GM12878 (cell line): Measurements from ENCODE around the gene MCCD1. TPM values are rescaled to one million over a fixed set of nuclear protein-coding genes. Genes with fewer than 3 reads are reported as not detected.

Experiments
- ATAC-seq: fragments of 200-7000 bp; cut with Tn5 transposase; 3 replicates; pipeline ENCODE4 v1.9.1; 2020; ENCODE audit warnings: mild to moderate bottlenecking, moderate library complexity
- BruUV-seq: library from RNA; stranded (reverse); fragments of 400-500 nt; replicated peaks from 2 replicates; lab custom pipeline; 2021; lab: Mats Ljungman, UMichigan
- CTCF ChIA-PET: fragments of 300-600 bp; sonication (Branson Sonifier 250); formaldehyde crosslinking; extraction: SDS; loops from one replicate; lab custom pipeline; 2021; ENCODE audit warnings: inconsistent platforms; lab: Yijun Ruan, JAX
- POLR2A ChIA-PET: fragments of 350-600 bp; formaldehyde crosslinking; extraction: SDS; loops from one replicate; lab custom pipeline; 2021; ENCODE audit warnings: inconsistent platforms; lab: Charles Lee
- RAD21 ChIA-PET: fragments of 300-600 bp; sonication (Branson Sonifier 250); formaldehyde crosslinking; loops from one replicate; lab custom pipeline; 2023; ENCODE audit warnings: antibody characterized with exemption; ENCODE audit not compliant: unreplicated experiment; lab: Charles Lee
- SMC1A ChIA-PET: fragments of 300-600 bp; sonication (Branson Sonifier 250); formaldehyde crosslinking; loops from one replicate; lab custom pipeline; 2023; ENCODE audit not compliant: unreplicated experiment, uncharacterized antibody; lab: Charles Lee
- DNase-seq: peaks from one replicate; pipeline ENCODE4 v3.0.0-alpha.2; 2011; ENCODE audit warnings: low read depth, low spot score
- FAIRE-seq: peaks from 3 replicates; lab custom pipeline; 2011; peaks lifted over from hg19 to GRCh38; lab: Jason Lieb, UNC
- H2AFZ ChIP-seq: 2 replicates; pipeline ENCODE4 v1.6.0; 2011; ENCODE audit warnings: low read depth, low read length, control low read depth; ENCODE audit not compliant: control insufficient read depth
- H3K27ac ChIP-seq: 2 replicates; pipeline ENCODE4 v1.5.1; 2011; ENCODE audit warnings: control low read depth; ENCODE audit not compliant: control insufficient read depth, insufficient read depth
- H3K27me3 ChIP-seq, 2 experiments: replicated peaks in 1 of 2; 2 replicates each; pipeline versions ENCODE4 v1.6.0 to v1.6.1; 2011; ENCODE audit warnings: low read length in 1 of 2; ENCODE audit not compliant: control insufficient read depth in 2 of 2, insufficient read depth in 2 of 2
- H3K36me3 ChIP-seq, 2 experiments: 2 replicates each; pipeline ENCODE4 v1.5.1; 2011; ENCODE audit warnings: low read length in 1 of 2; ENCODE audit not compliant: control insufficient read depth in 2 of 2, insufficient read depth in 2 of 2
- H3K4me1 ChIP-seq: 2 replicates; pipeline ENCODE4 v1.6.1; 2011; ENCODE audit warnings: mild to moderate bottlenecking, low read length, moderate library complexity, mixed read lengths; ENCODE audit not compliant: control insufficient read depth, insufficient read depth
- H3K4me2 ChIP-seq: 2 replicates; pipeline ENCODE4 v1.6.0; 2011; ENCODE audit warnings: control low read depth; ENCODE audit not compliant: control insufficient read depth, insufficient read depth
- H3K4me3 ChIP-seq: fragments of 200-600 bp; sonication (generic); 2 replicates; pipeline ENCODE4 v1.5.1; 2016
- H3K79me2 ChIP-seq: 2 replicates; pipeline ENCODE4 v1.6.0; 2011; ENCODE audit warnings: low read length; ENCODE audit not compliant: control insufficient read depth, insufficient read depth
- H3K9ac ChIP-seq: 2 replicates; pipeline ENCODE4 v1.8.0; 2011; ENCODE audit warnings: low read length, control low read depth, mixed read lengths; ENCODE audit not compliant: control insufficient read depth, insufficient read depth
- H3K9me3 ChIP-seq: replicated peaks from 3 replicates; pipeline ENCODE4 v1.5.1; 2011; ENCODE audit warnings: mild to moderate bottlenecking, low read length; ENCODE audit not compliant: control insufficient read depth, insufficient read depth
- H4K20me1 ChIP-seq: 2 replicates; pipeline ENCODE4 v1.6.0; 2011; ENCODE audit not compliant: control insufficient read depth, insufficient read depth
- ASH2L ChIP-seq: fragments of 300-600, 200-600 bp; sonication (generic); IDR thresholded peaks from 2 replicates; pipeline ENCODE4 v1.6.1; 2017; ENCODE audit warnings: low read depth, mild to moderate bottlenecking, borderline replicate concordance
- CBX5 ChIP-seq: sonication (generic); IDR thresholded peaks from 2 replicates; pipeline ENCODE4 v1.6.1; 2016; ENCODE audit warnings: low read depth, moderate library complexity, mild to moderate bottlenecking, inconsistent platforms
- GABPA ChIP-seq: IDR thresholded peaks from 2 replicates; pipeline ENCODE4 v1.6.1; 2014; ENCODE audit warnings: antibody characterized with exemption, low read depth, mild to moderate bottlenecking, inconsistent platforms
- HCFC1 ChIP-seq: fragments of 150-350 bp; IDR thresholded peaks from 2 replicates; pipeline ENCODE4 v1.6.1; 2014; ENCODE audit warnings: low read length
- IKZF1 ChIP-seq: fragments of 450-650 bp; conservative IDR thresholded peaks from 2 replicates; pipeline ENCODE4 v1.6.1; 2017; ENCODE audit warnings: antibody characterized with exemption, mild to moderate bottlenecking
- IRF4 ChIP-seq: IDR thresholded peaks from 2 replicates; pipeline ENCODE4 v1.6.1; 2011; ENCODE audit warnings: low read depth, low read length
- POLR2A ChIP-seq: IDR thresholded peaks from 2 replicates; pipeline ENCODE4 v1.6.1; 2011; ENCODE audit warnings: low read depth, mild to moderate bottlenecking, low read length
- RELA ChIP-seq: fragments of 450-650 bp; IDR thresholded peaks from 2 replicates; pipeline ENCODE4 v1.8.0; 2014; ENCODE audit warnings: borderline replicate concordance; ENCODE audit not compliant: partially characterized antibody
- SUPT20H ChIP-seq: IDR thresholded peaks from 2 replicates; pipeline ENCODE4 v1.6.1; 2011; ENCODE audit warnings: low read depth, mild to moderate bottlenecking, low read length, moderate library complexity, borderline replicate concordance; ENCODE audit not compliant: control insufficient read depth
- WGBS: methylation state at CpG from one replicate; pipeline ENCODE4 v1.1.6; 2016; ENCODE audit warnings: low lambda C conversion rate; ENCODE audit not compliant: insufficient replicate concordance, insufficient coverage; ENCODE audit errors: missing lambda C conversion rate; 5-methylcytosine and 5-hydroxymethylcytosine counted together
- in situ Hi-C: fragments of 300-500 bp; cut with MboI; formaldehyde crosslinking; loops from 9 replicates; pipeline ENCODE4 v1.14.3; 2018; ENCODE audit warnings: mixed read lengths
- intact Hi-C: fragments of 100-400 bp; cut with micrococcal nuclease; formaldehyde crosslinking; loops from one replicate; pipeline ENCODE4 v1.14.2; 2022; ENCODE audit not compliant: unreplicated experiment
- polyA plus RNA-seq, 11 experiments: library from polyadenylated mRNA; depleted of rRNA in 4 of 11; unstranded in 6 of 11; stranded (reverse) in 5 of 11; fragments of >200 nt; fragmentation: Nextera tagmentation in 4 of 11; fragmentation: Illumina TruSeq in 1 of 11; extraction: Ambion mirVana in 4 of 11; extraction: Trizol in 1 of 11; gene quantifications; 1 replicate in 1 of 11; 2 replicates in 10 of 11; pipeline versions ENCODE4 v1.2.1 to v1.2.3, GENCODE V29; 2011 to 2016; ENCODE audit warnings: inconsistent platforms in 2 of 11, missing spikeins in 2 of 11, low read depth in 1 of 11
- total RNA-seq, 4 experiments: library from RNA; depleted of rRNA in 3 of 4; stranded (reverse); fragments of >200 nt in 3 of 4; fragmentation: Illumina TruSeq in 1 of 4; extraction: Trizol in 1 of 4; gene quantifications; 2 replicates each; pipeline versions ENCODE4 v1.2.1 to v1.2.3, GENCODE V29; 2013 to 2021
- TF ChIP-seq, protein P1 (sequence below): fragments of 450-650 bp; IDR thresholded peaks from 2 replicates; pipeline ENCODE4 v1.6.1; 2017; ENCODE audit warnings: mild to moderate bottlenecking, moderate library complexity
- TF ChIP-seq, protein P2 (sequence below): fragments of 450-650 bp; IDR thresholded peaks from 2 replicates; pipeline ENCODE4 v1.6.1; 2016; ENCODE audit warnings: mild to moderate bottlenecking
- TF ChIP-seq, protein P3 (sequence below): IDR thresholded peaks from 2 replicates; pipeline ENCODE4 v1.6.1; 2011; ENCODE audit warnings: borderline replicate concordance, low read depth, mild to moderate bottlenecking, moderate library complexity, low read length; ENCODE audit not compliant: insufficient read depth, poor library complexity, severe bottlenecking

MCCD1 gene
- total and polyA plus RNA-seq, 10 of the 15 experiments (the other 5 are each of a cell fraction or from before 2014, with no cell fraction given) = not detected

DNA sequence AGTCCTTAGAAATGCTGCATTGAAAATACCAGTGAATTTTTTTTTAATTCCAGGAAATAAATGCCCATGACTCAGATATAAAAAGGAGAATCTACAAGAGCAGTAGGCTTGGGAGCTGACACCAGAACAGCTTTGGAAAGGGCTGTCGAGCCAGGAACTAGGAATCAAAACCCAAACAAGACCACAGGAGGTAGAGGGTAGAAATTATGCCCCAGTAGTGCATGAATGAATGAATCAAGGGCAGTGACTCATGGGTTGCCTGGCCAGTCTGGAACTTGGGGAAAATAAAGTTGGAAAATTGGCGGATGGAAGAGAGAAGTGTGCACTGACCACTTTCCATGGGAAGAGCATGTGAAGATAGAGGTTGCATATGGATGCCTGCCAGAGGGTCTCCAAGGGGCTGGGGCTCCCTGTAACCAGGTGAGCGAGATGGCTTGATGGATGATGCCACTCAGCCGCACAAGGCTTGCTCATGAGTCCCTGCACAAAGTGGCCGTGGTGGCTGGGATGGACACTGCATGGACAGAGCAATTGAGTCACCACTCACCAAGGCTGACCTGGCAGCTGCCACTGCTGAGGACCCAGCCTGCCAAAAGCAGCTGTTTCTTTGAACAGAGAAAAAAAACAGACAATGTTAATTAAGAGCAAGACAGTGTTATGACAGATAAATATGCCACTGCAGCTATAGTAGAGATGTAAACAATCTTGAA lies 15.2 kb upstream of the MCCD1 start (continued):
- TF ChIP-seq, protein P1, sequence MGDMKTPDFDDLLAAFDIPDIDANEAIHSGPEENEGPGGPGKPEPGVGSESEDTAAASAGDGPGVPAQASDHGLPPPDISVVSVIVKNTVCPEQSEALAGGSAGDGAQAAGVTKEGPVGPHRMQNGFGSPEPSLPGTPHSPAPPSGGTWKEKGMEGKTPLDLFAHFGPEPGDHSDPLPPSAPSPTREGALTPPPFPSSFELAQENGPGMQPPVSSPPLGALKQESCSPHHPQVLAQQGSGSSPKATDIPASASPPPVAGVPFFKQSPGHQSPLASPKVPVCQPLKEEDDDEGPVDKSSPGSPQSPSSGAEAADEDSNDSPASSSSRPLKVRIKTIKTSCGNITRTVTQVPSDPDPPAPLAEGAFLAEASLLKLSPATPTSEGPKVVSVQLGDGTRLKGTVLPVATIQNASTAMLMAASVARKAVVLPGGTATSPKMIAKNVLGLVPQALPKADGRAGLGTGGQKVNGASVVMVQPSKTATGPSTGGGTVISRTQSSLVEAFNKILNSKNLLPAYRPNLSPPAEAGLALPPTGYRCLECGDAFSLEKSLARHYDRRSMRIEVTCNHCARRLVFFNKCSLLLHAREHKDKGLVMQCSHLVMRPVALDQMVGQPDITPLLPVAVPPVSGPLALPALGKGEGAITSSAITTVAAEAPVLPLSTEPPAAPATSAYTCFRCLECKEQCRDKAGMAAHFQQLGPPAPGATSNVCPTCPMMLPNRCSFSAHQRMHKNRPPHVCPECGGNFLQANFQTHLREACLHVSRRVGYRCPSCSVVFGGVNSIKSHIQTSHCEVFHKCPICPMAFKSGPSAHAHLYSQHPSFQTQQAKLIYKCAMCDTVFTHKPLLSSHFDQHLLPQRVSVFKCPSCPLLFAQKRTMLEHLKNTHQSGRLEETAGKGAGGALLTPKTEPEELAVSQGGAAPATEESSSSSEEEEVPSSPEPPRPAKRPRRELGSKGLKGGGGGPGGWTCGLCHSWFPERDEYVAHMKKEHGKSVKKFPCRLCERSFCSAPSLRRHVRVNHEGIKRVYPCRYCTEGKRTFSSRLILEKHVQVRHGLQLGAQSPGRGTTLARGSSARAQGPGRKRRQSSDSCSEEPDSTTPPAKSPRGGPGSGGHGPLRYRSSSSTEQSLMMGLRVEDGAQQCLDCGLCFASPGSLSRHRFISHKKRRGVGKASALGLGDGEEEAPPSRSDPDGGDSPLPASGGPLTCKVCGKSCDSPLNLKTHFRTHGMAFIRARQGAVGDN = no peak
- no peak for TF ChIP-seq RELA
- TF ChIP-seq IRF4 = no peak
- no peak for TF ChIP-seq IKZF1
- TF ChIP-seq SUPT20H = no peak

DNA sequence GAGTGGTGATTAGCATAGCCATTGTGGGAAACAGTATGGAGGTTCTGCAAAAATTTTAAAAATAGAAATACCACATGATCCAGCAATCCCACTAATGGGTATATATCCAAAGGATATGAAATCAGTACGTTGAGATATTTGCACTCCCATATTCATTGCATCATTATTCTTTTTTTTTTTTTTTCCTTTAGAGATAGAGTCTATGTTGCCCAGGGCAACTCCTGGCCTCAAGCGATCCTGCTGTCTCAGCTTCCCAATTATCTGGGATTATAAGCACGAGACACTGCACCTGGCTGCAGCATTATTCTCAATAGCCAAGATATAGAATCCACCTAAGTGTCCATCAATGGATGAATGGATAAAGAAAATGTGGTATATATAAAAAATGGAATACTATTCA lies 6.9 kb upstream of the MCCD1 start:
- TF ChIP-seq, protein P2, sequence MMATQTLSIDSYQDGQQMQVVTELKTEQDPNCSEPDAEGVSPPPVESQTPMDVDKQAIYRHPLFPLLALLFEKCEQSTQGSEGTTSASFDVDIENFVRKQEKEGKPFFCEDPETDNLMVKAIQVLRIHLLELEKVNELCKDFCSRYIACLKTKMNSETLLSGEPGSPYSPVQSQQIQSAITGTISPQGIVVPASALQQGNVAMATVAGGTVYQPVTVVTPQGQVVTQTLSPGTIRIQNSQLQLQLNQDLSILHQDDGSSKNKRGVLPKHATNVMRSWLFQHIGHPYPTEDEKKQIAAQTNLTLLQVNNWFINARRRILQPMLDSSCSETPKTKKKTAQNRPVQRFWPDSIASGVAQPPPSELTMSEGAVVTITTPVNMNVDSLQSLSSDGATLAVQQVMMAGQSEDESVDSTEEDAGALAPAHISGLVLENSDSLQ = no peak
- TF ChIP-seq, protein P3, sequence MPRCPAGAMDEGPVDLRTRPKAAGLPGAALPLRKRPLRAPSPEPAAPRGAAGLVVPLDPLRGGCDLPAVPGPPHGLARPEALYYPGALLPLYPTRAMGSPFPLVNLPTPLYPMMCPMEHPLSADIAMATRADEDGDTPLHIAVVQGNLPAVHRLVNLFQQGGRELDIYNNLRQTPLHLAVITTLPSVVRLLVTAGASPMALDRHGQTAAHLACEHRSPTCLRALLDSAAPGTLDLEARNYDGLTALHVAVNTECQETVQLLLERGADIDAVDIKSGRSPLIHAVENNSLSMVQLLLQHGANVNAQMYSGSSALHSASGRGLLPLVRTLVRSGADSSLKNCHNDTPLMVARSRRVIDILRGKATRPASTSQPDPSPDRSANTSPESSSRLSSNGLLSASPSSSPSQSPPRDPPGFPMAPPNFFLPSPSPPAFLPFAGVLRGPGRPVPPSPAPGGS = no peak
- TF ChIP-seq ASH2L (no peak), CBX5 (no peak), GABPA (no peak), POLR2A (no peak), HCFC1 (no peak)
- intact Hi-C loops (no loop called here), in situ Hi-C loops (no loop called here)
- no peaks in the 10 kb centered on the region for H3K4me1 ChIP-seq
- ChIA-PET RAD21 (no interaction called here), POLR2A (interaction anchor here (0.6 kb wide), 1 partner anchor 44 kb away, joined by 3 read pairs; no protein-coding TSS in a partner anchor), CTCF (no interaction called here), SMC1A (no interaction called here)
- no peaks in the 10 kb centered on the region for H3K9me3 ChIP-seq
- DNase-seq (no peak), ATAC-seq (no peak), FAIRE-seq (no peak)
- BruUV-seq = no TSS peak
- H3K27me3 ChIP-seq = no peaks in the 10 kb centered on the region
- H4K20me1 ChIP-seq = no peaks in the 10 kb centered on the region
- H3K9ac ChIP-seq = no peak overlapping the region
- no peaks in the 10 kb centered on the region for H3K79me2 ChIP-seq
- H2AFZ ChIP-seq = no peak overlapping the region
- WGBS = 40% methylated on average over 3 of the region's 3 CpGs
- H3K4me3 ChIP-seq = no peak overlapping the region
- no peak overlapping the region for H3K27ac ChIP-seq
- H3K36me3 ChIP-seq = no peaks in the 10 kb centered on the region
- no peak overlapping the region for H3K4me2 ChIP-seq
